HepG2 (cell line): ENCODE data around the gene DNAH9. TPM values are rescaled to one million over a fixed set of nuclear protein-coding genes. Genes with fewer than 3 reads are reported as not detected.

Experiments
- ATAC-seq: fragments of 200-7000 bp; cut with Tn5 transposase; 3 replicates; pipeline ENCODE4 v1.9.1; 2020; ENCODE audit warnings: mild to moderate bottlenecking, moderate library complexity
- BruUV-seq: library from RNA; stranded (reverse); fragments of 400-500 nt; replicated peaks from 2 replicates; lab custom pipeline; 2021; lab: Mats Ljungman, UMichigan
- CTCF ChIA-PET: fragments of 300-600 bp; formaldehyde crosslinking; extraction: SDS; loops from one replicate; lab custom pipeline; 2021; ENCODE audit warnings: low total read pairs, inconsistent platforms, low intra/inter-chr PET ratio; lab: Yijun Ruan, JAX
- POLR2A ChIA-PET: fragments of 350-600 bp; sonication (Branson Sonifier 250); formaldehyde crosslinking; loops from one replicate; lab custom pipeline; 2020; ENCODE audit warnings: antibody characterized with exemption, inconsistent platforms; lab: Yijun Ruan, JAX
- DNase-seq: peaks from one replicate; pipeline ENCODE4 v3.0.0-alpha.2; 2015; ENCODE audit warnings: low spot score
- FAIRE-seq: peaks from 3 replicates; lab custom pipeline; 2011; peaks lifted over from hg19 to GRCh38; lab: Jason Lieb, UNC
- H2AFZ ChIP-seq: one replicate; pipeline ENCODE4 v1.6.1; 2011; ENCODE audit warnings: low read length, inconsistent platforms
- H3K27ac ChIP-seq: fragments of 300-600 bp; 3 replicates; pipeline ENCODE4 v1.8.0; 2011; ENCODE audit warnings: mixed run types, mild to moderate bottlenecking, mixed read lengths, low read length, inconsistent platforms; ENCODE audit not compliant: insufficient read depth; ENCODE audit errors: extremely low read length
- H3K27me3 ChIP-seq, 2 experiments: fragments of 200-600 bp in 1 of 2; 2 replicates in 1 of 2; 3 replicates in 1 of 2; pipeline versions ENCODE4 v1.6.0 to v1.8.0; 2011; ENCODE audit warnings: low read length in 2 of 2, mild to moderate bottlenecking in 2 of 2, moderate library complexity in 2 of 2, inconsistent platforms in 1 of 2; ENCODE audit not compliant: insufficient read depth in 2 of 2, control insufficient read depth in 1 of 2
- H3K36me3 ChIP-seq, 2 experiments: fragments of 200-600 bp in 1 of 2; replicated peaks in 1 of 2; 2 replicates in 1 of 2; 3 replicates in 1 of 2; pipeline versions ENCODE4 v1.5.1 to v1.8.0; 2011; ENCODE audit warnings: low read length in 2 of 2, inconsistent platforms in 1 of 2; ENCODE audit not compliant: insufficient read depth in 2 of 2, control insufficient read depth in 1 of 2
- H3K4me1 ChIP-seq: 2 replicates; pipeline ENCODE4 v1.5.1; 2012; ENCODE audit warnings: low read length, inconsistent platforms; ENCODE audit not compliant: insufficient read depth
- H3K4me2 ChIP-seq: 2 replicates; pipeline ENCODE4 v1.6.0; 2011; ENCODE audit warnings: low read depth, low read length, inconsistent platforms
- H3K4me3 ChIP-seq, 3 experiments: fragments of 200-600 bp in 1 of 3; sonication (generic), shearing (Covaris generic) in 1 of 3; replicated peaks in 1 of 3; 2 replicates each; pipeline ENCODE4 v1.5.1; 2011 to 2016; ENCODE audit warnings: low read length in 3 of 3, inconsistent platforms in 2 of 3, low read depth in 2 of 3, mild to moderate bottlenecking in 2 of 3, control low read depth in 1 of 3, mixed read lengths in 1 of 3; ENCODE audit not compliant: insufficient read depth in 1 of 3
- H3K79me2 ChIP-seq: one replicate; pipeline ENCODE4 v1.6.1; 2011; ENCODE audit warnings: low read length, inconsistent platforms; ENCODE audit not compliant: insufficient read depth
- H3K9ac ChIP-seq: 2 replicates; pipeline ENCODE4 v1.6.0; 2011; ENCODE audit warnings: mild to moderate bottlenecking, low read depth, low read length, inconsistent platforms; ENCODE audit not compliant: insufficient read depth
- H3K9me3 ChIP-seq: 2 replicates; pipeline ENCODE4 v1.5.1; 2012; ENCODE audit warnings: mild to moderate bottlenecking, low read length
- H4K20me1 ChIP-seq: 2 replicates; pipeline ENCODE4 v1.6.0; 2011; ENCODE audit warnings: inconsistent platforms, mild to moderate bottlenecking, low read length, moderate library complexity; ENCODE audit not compliant: insufficient read depth
- HBP1 ChIP-seq: IDR thresholded peaks from 2 replicates; pipeline ENCODE4 v1.6.1; 2016; ENCODE audit warnings: low read depth, control low read depth
- HES4 ChIP-seq: sonication (generic); formaldehyde crosslinking; IDR thresholded peaks from 2 replicates; pipeline ENCODE4 v1.9.0; 2021; ENCODE audit warnings: mild to moderate bottlenecking, missing genetic modification reagents, borderline replicate concordance
- KDM1A ChIP-seq: IDR thresholded peaks from 2 replicates; pipeline ENCODE4 v1.6.1; 2016; ENCODE audit warnings: missing compliant biosample characterization
- NR1H2 ChIP-seq: sonication (generic); formaldehyde crosslinking; IDR thresholded peaks from 2 replicates; pipeline ENCODE4 v1.8.1; 2022; ENCODE audit warnings: low read depth, missing genetic modification reagents, borderline replicate concordance
- PHF5A ChIP-seq: IDR thresholded peaks from one replicate; pipeline ENCODE4 v1.6.1; 2018; ENCODE audit warnings: low read depth, missing genetic modification reagents; ENCODE audit not compliant: unreplicated experiment
- ZNF333 ChIP-seq: sonication (generic); formaldehyde crosslinking; IDR thresholded peaks from 2 replicates; pipeline ENCODE4 v1.4.0; 2020; ENCODE audit warnings: mild to moderate bottlenecking, missing genetic modification reagents, borderline replicate concordance
- ZNF34 ChIP-seq: sonication (generic); formaldehyde crosslinking; IDR thresholded peaks from 2 replicates; pipeline ENCODE4 v1.4.0; 2020; ENCODE audit warnings: mild to moderate bottlenecking, missing genetic modification reagents, borderline replicate concordance
- ZNF646 ChIP-seq: sonication (generic); formaldehyde crosslinking; IDR thresholded peaks from 2 replicates; pipeline ENCODE4 v1.9.0; 2021; ENCODE audit warnings: mild to moderate bottlenecking, missing genetic modification reagents
- WGBS: methylation state at CpG from one replicate; pipeline ENCODE4 v1.1.6; 2017; ENCODE audit warnings: low lambda C conversion rate; 5-methylcytosine and 5-hydroxymethylcytosine counted together
- in situ Hi-C: cut with HindIII; loops from 2 replicates; pipeline ENCODE4 v1.10.0; 2017; ENCODE audit warnings: low pct_unique_long_range_greater_than_20kb; ENCODE audit not compliant: extremely low pct_ligation_motif_present
- intact Hi-C: fragments of 100-400 bp; cut with micrococcal nuclease; formaldehyde crosslinking; loops from one replicate; pipeline ENCODE4 v1.10.0; 2022; ENCODE audit not compliant: unreplicated experiment
- polyA plus RNA-seq, 8 experiments: library from polyadenylated mRNA; depleted of rRNA in 3 of 8; stranded (reverse) in 7 of 8; unstranded in 1 of 8; fragments of >200 nt; fragmentation: Illumina TruSeq in 4 of 8; extraction: Trizol in 4 of 8; gene quantifications; 2 replicates each; pipeline versions ENCODE4 v1.2.1 to v1.2.3, GENCODE V29; 2011 to 2016; ENCODE audit warnings: low read depth in 4 of 8, missing spikeins in 1 of 8, mixed read lengths in 1 of 8; ENCODE audit not compliant: insufficient read depth in 1 of 8
- total RNA-seq, 5 experiments: library from RNA; depleted of rRNA; stranded (reverse); fragments of >200 nt; fragmentation: Illumina TruSeq; extraction: Trizol; gene quantifications; 2 replicates each; pipeline ENCODE4 v1.2.3, GENCODE V29; 2016; ENCODE audit warnings: low read depth in 1 of 5
- TF ChIP-seq, protein P1 (sequence below): sonication (generic); formaldehyde crosslinking; IDR thresholded peaks from 2 replicates; pipeline ENCODE4 v1.8.1; 2023; ENCODE audit warnings: mild to moderate bottlenecking, missing genetic modification reagents

The DNAH9 gene
- total and polyA plus RNA-seq, 2 of the 13 experiments (the other 11 are each of a cell fraction or from before 2014, with no cell fraction given) = not detected

- TF ChIP-seq ZNF646 (CRISPR knock-in tag) (no peak), HES4 (CRISPR knock-in tag) (no peak)
Measured at GRCh38 chr17:11882716-11883115, 284.4 kb downstream of the DNAH9 start (continued).

DNA sequence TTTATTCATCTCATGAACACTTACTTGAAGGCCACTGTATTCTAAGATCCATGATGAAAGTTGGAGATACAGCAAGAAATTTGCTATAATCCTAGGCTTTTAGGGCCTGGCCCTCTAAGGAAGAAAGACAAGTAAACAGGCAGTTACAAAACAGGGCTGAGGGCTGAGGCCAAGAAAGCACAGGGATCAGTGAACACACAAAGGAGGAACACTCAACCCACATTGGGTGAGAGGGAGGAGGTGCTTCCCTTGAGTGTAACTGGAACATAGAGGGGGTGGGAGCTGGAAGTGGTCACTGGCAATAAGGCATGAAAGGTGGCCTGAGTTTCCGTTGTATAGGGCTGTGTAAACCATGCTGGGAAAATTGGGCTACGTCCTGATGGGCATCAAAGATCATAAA is 286.8 kb downstream of the DNAH9 start:
- H4K20me1 ChIP-seq = no peaks in the 10 kb centered on the region
- H3K4me2 ChIP-seq = no peak overlapping the region
- no TSS peak for BruUV-seq
- ATAC-seq = no peak
- intact Hi-C loops = no loop called here
- WGBS = 5% methylated on average over 2 of the region's 2 CpGs
- H3K4me3 ChIP-seq = no peak overlapping the region
- FAIRE-seq = no peak
- H3K4me1 ChIP-seq = no peaks in the 10 kb centered on the region
- H3K36me3 ChIP-seq = no peaks in the 10 kb centered on the region
- H3K9ac ChIP-seq = no peak overlapping the region
- ChIA-PET POLR2A (no interaction called here), CTCF (no interaction called here)
- no peak overlapping the region for H2AFZ ChIP-seq
- H3K27ac ChIP-seq = no peak overlapping the region
- no peaks in the 10 kb centered on the region for H3K79me2 ChIP-seq
- no peak for DNase-seq
- H3K9me3 ChIP-seq = no peaks in the 10 kb centered on the region
- in situ Hi-C loops = no loop called here
- no peaks in the 10 kb centered on the region for H3K27me3 ChIP-seq
- TF ChIP-seq ZNF333 (CRISPR knock-in tag) (no peak), KDM1A (CRISPR knock-in tag) (no peak), HBP1 (CRISPR knock-in tag) (no peak), PHF5A (CRISPR knock-in tag) (no peak), ZNF34 (CRISPR knock-in tag) (no peak), NR1H2 (CRISPR knock-in tag) (no peak)
- TF ChIP-seq, protein P1, sequence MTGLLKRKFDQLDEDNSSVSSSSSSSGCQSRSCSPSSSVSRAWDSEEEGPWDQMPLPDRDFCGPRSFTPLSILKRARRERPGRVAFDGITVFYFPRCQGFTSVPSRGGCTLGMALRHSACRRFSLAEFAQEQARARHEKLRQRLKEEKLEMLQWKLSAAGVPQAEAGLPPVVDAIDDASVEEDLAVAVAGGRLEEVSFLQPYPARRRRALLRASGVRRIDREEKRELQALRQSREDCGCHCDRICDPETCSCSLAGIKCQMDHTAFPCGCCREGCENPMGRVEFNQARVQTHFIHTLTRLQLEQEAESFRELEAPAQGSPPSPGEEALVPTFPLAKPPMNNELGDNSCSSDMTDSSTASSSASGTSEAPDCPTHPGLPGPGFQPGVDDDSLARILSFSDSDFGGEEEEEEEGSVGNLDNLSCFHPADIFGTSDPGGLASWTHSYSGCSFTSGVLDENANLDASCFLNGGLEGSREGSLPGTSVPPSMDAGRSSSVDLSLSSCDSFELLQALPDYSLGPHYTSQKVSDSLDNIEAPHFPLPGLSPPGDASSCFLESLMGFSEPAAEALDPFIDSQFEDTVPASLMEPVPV (CRISPR knock-in tag) = no peak
